HepG2 (cell line): Measurements from ENCODE around the gene PLXNC1. TPM values are rescaled to one million over a fixed set of nuclear protein-coding genes. Genes with fewer than 3 reads are reported as not detected.

Source experiments
- ATAC-seq: fragments of 200-7000 bp; cut with Tn5 transposase; 3 replicates; pipeline ENCODE4 v1.9.1; 2020; ENCODE audit warnings: mild to moderate bottlenecking, moderate library complexity
- BruUV-seq: library from RNA; stranded (reverse); fragments of 400-500 nt; replicated peaks from 2 replicates; lab custom pipeline; 2021; lab: Mats Ljungman, UMichigan
- CTCF ChIA-PET: fragments of 300-600 bp; formaldehyde crosslinking; extraction: SDS; loops from one replicate; lab custom pipeline; 2021; ENCODE audit warnings: low total read pairs, inconsistent platforms, low intra/inter-chr PET ratio; lab: Yijun Ruan, JAX
- POLR2A ChIA-PET: fragments of 350-600 bp; sonication (Branson Sonifier 250); formaldehyde crosslinking; loops from one replicate; lab custom pipeline; 2020; ENCODE audit warnings: antibody characterized with exemption, inconsistent platforms; lab: Yijun Ruan, JAX
- DNase-seq: peaks from one replicate; pipeline ENCODE4 v3.0.0-alpha.2; 2015; ENCODE audit warnings: low spot score
- FAIRE-seq: peaks from 3 replicates; lab custom pipeline; 2011; peaks lifted over from hg19 to GRCh38; lab: Jason Lieb, UNC
- H2AFZ ChIP-seq: one replicate; pipeline ENCODE4 v1.6.1; 2011; ENCODE audit warnings: low read length, inconsistent platforms
- H3K27ac ChIP-seq: fragments of 300-600 bp; 3 replicates; pipeline ENCODE4 v1.8.0; 2011; ENCODE audit warnings: mixed run types, mild to moderate bottlenecking, mixed read lengths, low read length, inconsistent platforms; ENCODE audit not compliant: insufficient read depth; ENCODE audit errors: extremely low read length
- H3K27me3 ChIP-seq, 2 experiments: fragments of 200-600 bp in 1 of 2; 2 replicates in 1 of 2; 3 replicates in 1 of 2; pipeline versions ENCODE4 v1.6.0 to v1.8.0; 2011; ENCODE audit warnings: low read length in 2 of 2, mild to moderate bottlenecking in 2 of 2, moderate library complexity in 2 of 2, inconsistent platforms in 1 of 2; ENCODE audit not compliant: insufficient read depth in 2 of 2, control insufficient read depth in 1 of 2
- H3K36me3 ChIP-seq, 2 experiments: fragments of 200-600 bp in 1 of 2; replicated peaks in 1 of 2; 2 replicates in 1 of 2; 3 replicates in 1 of 2; pipeline versions ENCODE4 v1.5.1 to v1.8.0; 2011; ENCODE audit warnings: low read length in 2 of 2, inconsistent platforms in 1 of 2; ENCODE audit not compliant: insufficient read depth in 2 of 2, control insufficient read depth in 1 of 2
- H3K4me1 ChIP-seq: 2 replicates; pipeline ENCODE4 v1.5.1; 2012; ENCODE audit warnings: low read length, inconsistent platforms; ENCODE audit not compliant: insufficient read depth
- H3K4me2 ChIP-seq: 2 replicates; pipeline ENCODE4 v1.6.0; 2011; ENCODE audit warnings: low read depth, low read length, inconsistent platforms
- H3K4me3 ChIP-seq, 3 experiments: fragments of 200-600 bp in 1 of 3; sonication (generic), shearing (Covaris generic) in 1 of 3; replicated peaks in 1 of 3; 2 replicates each; pipeline ENCODE4 v1.5.1; 2011 to 2016; ENCODE audit warnings: low read length in 3 of 3, inconsistent platforms in 2 of 3, low read depth in 2 of 3, mild to moderate bottlenecking in 2 of 3, control low read depth in 1 of 3, mixed read lengths in 1 of 3; ENCODE audit not compliant: insufficient read depth in 1 of 3
- H3K79me2 ChIP-seq: one replicate; pipeline ENCODE4 v1.6.1; 2011; ENCODE audit warnings: low read length, inconsistent platforms; ENCODE audit not compliant: insufficient read depth
- H3K9ac ChIP-seq: 2 replicates; pipeline ENCODE4 v1.6.0; 2011; ENCODE audit warnings: mild to moderate bottlenecking, low read depth, low read length, inconsistent platforms; ENCODE audit not compliant: insufficient read depth
- H3K9me3 ChIP-seq: 2 replicates; pipeline ENCODE4 v1.5.1; 2012; ENCODE audit warnings: mild to moderate bottlenecking, low read length
- H4K20me1 ChIP-seq: 2 replicates; pipeline ENCODE4 v1.6.0; 2011; ENCODE audit warnings: inconsistent platforms, mild to moderate bottlenecking, low read length, moderate library complexity; ENCODE audit not compliant: insufficient read depth
- AGO1 ChIP-seq: fragments of 200-400 bp; formaldehyde crosslinking; IDR thresholded peaks from 2 replicates; pipeline ENCODE4 v1.6.1; 2017; ENCODE audit warnings: mild to moderate bottlenecking, low read depth, low read length, moderate library complexity; ENCODE audit not compliant: poor library complexity, severe bottlenecking
- CHD2 ChIP-seq: IDR thresholded peaks from 2 replicates; pipeline ENCODE4 v1.6.1; 2011; ENCODE audit warnings: low read depth, low read length, improper control_type of control experiment
- EEA1 ChIP-seq: sonication (generic); formaldehyde crosslinking; IDR thresholded peaks from 2 replicates; pipeline ENCODE4 v1.5.1; 2020; ENCODE audit warnings: mild to moderate bottlenecking, missing genetic modification reagents, borderline replicate concordance
- GZF1 ChIP-seq: sonication (generic); formaldehyde crosslinking; IDR thresholded peaks from 2 replicates; pipeline ENCODE4 v1.5.1; 2020; ENCODE audit warnings: mild to moderate bottlenecking, missing genetic modification reagents
- ISX ChIP-seq: sonication (generic); formaldehyde crosslinking; conservative IDR thresholded peaks from 2 replicates; pipeline ENCODE4 v1.5.0; 2020; ENCODE audit warnings: missing genetic modification reagents
- ONECUT2 ChIP-seq: sonication (generic); formaldehyde crosslinking; IDR thresholded peaks from 2 replicates; pipeline ENCODE4 v1.4.0; 2020; ENCODE audit warnings: missing genetic modification reagents
- REPIN1 ChIP-seq: sonication (generic); formaldehyde crosslinking; IDR thresholded peaks from 2 replicates; pipeline ENCODE4 v1.8.0; 2022; ENCODE audit warnings: missing genetic modification reagents, low read depth, mild to moderate bottlenecking, borderline replicate concordance
- RFX3 ChIP-seq: IDR thresholded peaks from 2 replicates; pipeline ENCODE4 v1.6.1; 2016; ENCODE audit warnings: missing biosample characterization, missing genetic modification reagents
- SIN3A ChIP-seq: IDR thresholded peaks from 2 replicates; pipeline ENCODE4 v1.6.1; 2011; ENCODE audit warnings: low read depth, mild to moderate bottlenecking, control low read depth, low read length, borderline replicate concordance
- ZBTB44 ChIP-seq: sonication (generic); formaldehyde crosslinking; IDR thresholded peaks from 2 replicates; pipeline ENCODE4 v1.4.0; 2020; ENCODE audit warnings: missing genetic modification reagents
- ZNF138 ChIP-seq: sonication (generic); formaldehyde crosslinking; IDR thresholded peaks from 2 replicates; pipeline ENCODE4 v1.5.0; 2020; ENCODE audit warnings: mild to moderate bottlenecking, low read depth, missing genetic modification reagents
- ZNF782 ChIP-seq: sonication (generic); formaldehyde crosslinking; IDR thresholded peaks from 2 replicates; pipeline ENCODE4 v1.4.0; 2020; ENCODE audit warnings: missing genetic modification reagents, mild to moderate bottlenecking, borderline replicate concordance
- ZNF792 ChIP-seq: IDR thresholded peaks from 2 replicates; pipeline ENCODE4 v1.6.1; 2016
- WGBS: methylation state at CpG from one replicate; pipeline ENCODE4 v1.1.6; 2017; ENCODE audit warnings: low lambda C conversion rate; 5-methylcytosine and 5-hydroxymethylcytosine counted together
- in situ Hi-C: cut with HindIII; loops from 2 replicates; pipeline ENCODE4 v1.10.0; 2017; ENCODE audit warnings: low pct_unique_long_range_greater_than_20kb; ENCODE audit not compliant: extremely low pct_ligation_motif_present
- intact Hi-C: fragments of 100-400 bp; cut with micrococcal nuclease; formaldehyde crosslinking; loops from one replicate; pipeline ENCODE4 v1.10.0; 2022; ENCODE audit not compliant: unreplicated experiment
- polyA plus RNA-seq, 8 experiments: library from polyadenylated mRNA; depleted of rRNA in 3 of 8; stranded (reverse) in 7 of 8; unstranded in 1 of 8; fragments of >200 nt; fragmentation: Illumina TruSeq in 4 of 8; extraction: Trizol in 4 of 8; gene quantifications; 2 replicates each; pipeline versions ENCODE4 v1.2.1 to v1.2.3, GENCODE V29; 2011 to 2016; ENCODE audit warnings: low read depth in 4 of 8, missing spikeins in 1 of 8, mixed read lengths in 1 of 8; ENCODE audit not compliant: insufficient read depth in 1 of 8
- total RNA-seq, 5 experiments: library from RNA; depleted of rRNA; stranded (reverse); fragments of >200 nt; fragmentation: Illumina TruSeq; extraction: Trizol; gene quantifications; 2 replicates each; pipeline ENCODE4 v1.2.3, GENCODE V29; 2016; ENCODE audit warnings: low read depth in 1 of 5
- TF ChIP-seq, protein P1 (sequence below): sonication (generic); formaldehyde crosslinking; conservative IDR thresholded peaks from 2 replicates; pipeline ENCODE4 v1.4.0; 2020; ENCODE audit warnings: missing genetic modification reagents
- TF ChIP-seq, protein P2 (sequence below): sonication (generic); formaldehyde crosslinking; IDR thresholded peaks from 2 replicates; pipeline ENCODE4 v1.4.0; 2020; ENCODE audit warnings: missing genetic modification reagents, borderline replicate concordance
- TF ChIP-seq, protein P3 (sequence below): sonication (generic); formaldehyde crosslinking; IDR thresholded peaks from 2 replicates; pipeline ENCODE4 v1.4.0; 2020; ENCODE audit warnings: missing genetic modification reagents

PLXNC1 gene
- total and polyA plus RNA-seq, 2 of the 13 experiments (the other 11 are each of a cell fraction or from before 2014, with no cell fraction given): 6.6 to 11.2 TPM

DNA sequence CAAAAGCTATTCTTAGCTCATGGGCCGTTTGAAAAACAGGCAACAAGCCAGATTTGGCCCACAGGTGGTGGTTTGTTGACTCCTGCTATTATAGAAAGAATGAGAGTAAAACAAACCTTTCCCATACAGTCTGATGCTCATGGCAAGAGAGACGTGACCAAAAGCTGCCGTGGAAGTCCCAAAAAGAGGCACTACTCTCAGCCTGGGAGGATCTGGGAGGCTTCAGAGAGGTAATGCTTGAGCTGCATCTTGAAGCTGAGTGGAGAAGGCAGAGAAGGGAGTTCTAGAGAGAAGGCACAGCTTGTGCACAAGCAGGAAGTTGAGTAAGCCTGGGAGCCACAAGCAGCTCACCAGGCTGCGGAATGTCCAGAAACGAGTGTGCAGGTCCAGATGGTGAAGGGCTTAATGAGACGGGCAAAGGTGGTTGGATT is 9.6 kb downstream of the PLXNC1 start (continued):
- TF ChIP-seq, protein P1, sequence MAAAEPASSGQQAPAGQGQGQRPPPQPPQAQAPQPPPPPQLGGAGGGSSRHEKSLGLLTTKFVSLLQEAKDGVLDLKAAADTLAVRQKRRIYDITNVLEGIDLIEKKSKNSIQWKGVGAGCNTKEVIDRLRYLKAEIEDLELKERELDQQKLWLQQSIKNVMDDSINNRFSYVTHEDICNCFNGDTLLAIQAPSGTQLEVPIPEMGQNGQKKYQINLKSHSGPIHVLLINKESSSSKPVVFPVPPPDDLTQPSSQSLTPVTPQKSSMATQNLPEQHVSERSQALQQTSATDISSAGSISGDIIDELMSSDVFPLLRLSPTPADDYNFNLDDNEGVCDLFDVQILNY: no peak
- no peak for TF ChIP-seq GZF1 (CRISPR knock-in tag)

DNA sequence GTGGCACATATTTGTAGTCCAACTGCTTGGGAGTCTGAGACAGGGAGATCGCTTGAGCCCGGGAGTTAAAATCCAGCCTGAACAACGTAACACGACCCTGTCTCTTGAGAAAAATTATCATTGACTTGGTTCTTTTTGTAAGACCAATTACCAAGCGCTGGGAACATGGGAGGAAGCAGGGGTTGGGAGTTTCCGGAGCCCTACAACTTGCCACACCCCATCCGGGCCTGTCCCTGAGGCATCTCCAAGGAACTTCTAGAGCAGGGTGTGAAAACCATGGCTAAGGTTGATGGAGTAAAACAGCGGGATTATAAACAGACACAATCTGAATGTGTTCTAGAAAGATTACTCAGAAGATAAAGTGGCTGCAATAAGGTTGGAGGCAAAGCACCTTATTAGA is 10.3 kb downstream of the PLXNC1 start:
- ChIA-PET CTCF (no interaction called here), POLR2A (no interaction called here)
- WGBS: 94% methylated on average over 8 of the region's 8 CpGs
- Histone ChIP-seq H3K4me3 (no peak overlapping the region), H3K79me2 (peaks cover 25% of the 10 kb centered on the region), H3K9ac (no peak overlapping the region), H3K27ac (no peak overlapping the region), H4K20me1 (no peaks in the 10 kb centered on the region), H2AFZ (no peak overlapping the region), H3K4me1 (peaks cover 3% of the 10 kb centered on the region), H3K4me2 (no peak overlapping the region), H3K36me3 (no peaks in the 10 kb centered on the region; a peak in 3 of 5 replicates), H3K9me3 (no peaks in the 10 kb centered on the region), H3K27me3 (no peaks in the 10 kb centered on the region)
- BruUV-seq: no TSS peak
- FAIRE-seq (no peak), DNase-seq (no peak), ATAC-seq (no peak)
- intact Hi-C loops (no loop called here), in situ Hi-C loops (no loop called here)
- TF ChIP-seq RFX3 (CRISPR knock-in tag): no peak
- TF ChIP-seq REPIN1 (CRISPR knock-in tag): no peak
- TF ChIP-seq, protein P2, sequence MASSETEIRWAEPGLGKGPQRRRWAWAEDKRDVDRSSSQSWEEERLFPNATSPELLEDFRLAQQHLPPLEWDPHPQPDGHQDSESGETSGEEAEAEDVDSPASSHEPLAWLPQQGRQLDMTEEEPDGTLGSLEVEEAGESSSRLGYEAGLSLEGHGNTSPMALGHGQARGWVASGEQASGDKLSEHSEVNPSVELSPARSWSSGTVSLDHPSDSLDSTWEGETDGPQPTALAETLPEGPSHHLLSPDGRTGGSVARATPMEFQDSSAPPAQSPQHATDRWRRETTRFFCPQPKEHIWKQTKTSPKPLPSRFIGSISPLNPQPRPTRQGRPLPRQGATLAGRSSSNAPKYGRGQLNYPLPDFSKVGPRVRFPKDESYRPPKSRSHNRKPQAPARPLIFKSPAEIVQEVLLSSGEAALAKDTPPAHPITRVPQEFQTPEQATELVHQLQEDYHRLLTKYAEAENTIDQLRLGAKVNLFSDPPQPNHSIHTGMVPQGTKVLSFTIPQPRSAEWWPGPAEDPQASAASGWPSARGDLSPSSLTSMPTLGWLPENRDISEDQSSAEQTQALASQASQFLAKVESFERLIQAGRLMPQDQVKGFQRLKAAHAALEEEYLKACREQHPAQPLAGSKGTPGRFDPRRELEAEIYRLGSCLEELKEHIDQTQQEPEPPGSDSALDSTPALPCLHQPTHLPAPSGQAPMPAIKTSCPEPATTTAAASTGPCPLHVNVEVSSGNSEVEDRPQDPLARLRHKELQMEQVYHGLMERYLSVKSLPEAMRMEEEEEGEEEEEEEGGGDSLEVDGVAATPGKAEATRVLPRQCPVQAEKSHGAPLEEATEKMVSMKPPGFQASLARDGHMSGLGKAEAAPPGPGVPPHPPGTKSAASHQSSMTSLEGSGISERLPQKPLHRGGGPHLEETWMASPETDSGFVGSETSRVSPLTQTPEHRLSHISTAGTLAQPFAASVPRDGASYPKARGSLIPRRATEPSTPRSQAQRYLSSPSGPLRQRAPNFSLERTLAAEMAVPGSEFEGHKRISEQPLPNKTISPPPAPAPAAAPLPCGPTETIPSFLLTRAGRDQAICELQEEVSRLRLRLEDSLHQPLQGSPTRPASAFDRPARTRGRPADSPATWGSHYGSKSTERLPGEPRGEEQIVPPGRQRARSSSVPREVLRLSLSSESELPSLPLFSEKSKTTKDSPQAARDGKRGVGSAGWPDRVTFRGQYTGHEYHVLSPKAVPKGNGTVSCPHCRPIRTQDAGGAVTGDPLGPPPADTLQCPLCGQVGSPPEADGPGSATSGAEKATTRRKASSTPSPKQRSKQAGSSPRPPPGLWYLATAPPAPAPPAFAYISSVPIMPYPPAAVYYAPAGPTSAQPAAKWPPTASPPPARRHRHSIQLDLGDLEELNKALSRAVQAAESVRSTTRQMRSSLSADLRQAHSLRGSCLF: no peak
- TF ChIP-seq ZNF792: no peak
- TF ChIP-seq AGO1: no peak
- TF ChIP-seq EEA1 (CRISPR knock-in tag): no peak
- TF ChIP-seq ISX (CRISPR knock-in tag): no peak
- TF ChIP-seq ZBTB44 (CRISPR knock-in tag): no peak
- no peak for TF ChIP-seq SIN3A
- TF ChIP-seq ONECUT2 (CRISPR knock-in tag): no peak
- TF ChIP-seq, protein P3, sequence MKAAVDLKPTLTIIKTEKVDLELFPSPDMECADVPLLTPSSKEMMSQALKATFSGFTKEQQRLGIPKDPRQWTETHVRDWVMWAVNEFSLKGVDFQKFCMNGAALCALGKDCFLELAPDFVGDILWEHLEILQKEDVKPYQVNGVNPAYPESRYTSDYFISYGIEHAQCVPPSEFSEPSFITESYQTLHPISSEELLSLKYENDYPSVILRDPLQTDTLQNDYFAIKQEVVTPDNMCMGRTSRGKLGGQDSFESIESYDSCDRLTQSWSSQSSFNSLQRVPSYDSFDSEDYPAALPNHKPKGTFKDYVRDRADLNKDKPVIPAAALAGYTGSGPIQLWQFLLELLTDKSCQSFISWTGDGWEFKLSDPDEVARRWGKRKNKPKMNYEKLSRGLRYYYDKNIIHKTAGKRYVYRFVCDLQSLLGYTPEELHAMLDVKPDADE (CRISPR knock-in tag): no peak
- TF ChIP-seq ZNF782 (CRISPR knock-in tag): no peak
- no peak for TF ChIP-seq ZNF138 (CRISPR knock-in tag)
- no peak for TF ChIP-seq CHD2
